AG10803 (cell line): Measurements from ENCODE around the gene EYA4.

Experiments used
- DNase-seq: peaks from one replicate; pipeline ENCODE4 v3.0.0; 2010; ENCODE audit warnings: low read depth
- H3K4me3 ChIP-seq: 2 replicates; pipeline ENCODE4 v1.5.1; 2011; ENCODE audit warnings: mild to moderate bottlenecking, low read length, control low read depth
- CTCF ChIP-seq: conservative IDR thresholded peaks from 2 replicates; pipeline ENCODE4 v1.5.1; 2011; ENCODE audit warnings: mild to moderate bottlenecking, low read length, control low read depth, inconsistent platforms

EYA4 gene

GRCh38 chr6:133399426-133399825 is 158.3 kb downstream of the EYA4 start:
- no peak for TF ChIP-seq CTCF
- H3K4me3 ChIP-seq, result no peak overlapping the region
- DNase-seq, result no peak

- DNase-seq, result no peak
- no peak for TF ChIP-seq CTCF
- no peak overlapping the region for H3K4me3 ChIP-seq
Observed at GRCh38 chr6:133404151-133404550, 163.0 kb downstream of the EYA4 start.

DNA sequence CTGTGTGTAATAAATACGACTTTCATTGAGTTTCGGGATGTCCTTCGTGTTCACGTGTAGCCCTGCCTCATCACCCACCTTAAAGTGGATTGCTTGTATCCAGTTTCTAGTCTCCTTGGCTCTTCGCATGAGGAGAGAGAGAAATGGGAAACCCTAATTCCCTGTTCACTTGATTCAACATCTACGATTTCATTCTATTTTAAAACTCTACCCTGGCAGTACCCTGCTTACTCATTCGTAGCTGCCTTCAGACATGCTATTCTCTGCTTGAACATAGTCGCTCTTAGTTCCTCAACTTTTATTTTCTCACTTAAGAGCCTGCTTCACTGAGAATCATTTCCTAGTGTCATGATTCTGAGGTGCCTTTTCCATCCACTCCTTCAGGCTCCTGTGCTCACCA is 163.6 kb downstream of the EYA4 start:
- H3K4me3 ChIP-seq, result no peak overlapping the region
- TF ChIP-seq CTCF, result no peak
- no peak for DNase-seq

- no peak for TF ChIP-seq CTCF
- H3K4me3 ChIP-seq, result no peak overlapping the region
- no peak for DNase-seq
Observed at GRCh38 chr6:133407320-133408100, 166.4 kb downstream of the EYA4 start.

GRCh38 chr6:133408132-133408531 is 167.0 kb downstream of the EYA4 start:
- no peak overlapping the region for H3K4me3 ChIP-seq
- TF ChIP-seq CTCF, result no peak
- DNase-seq, result no peak

DNA sequence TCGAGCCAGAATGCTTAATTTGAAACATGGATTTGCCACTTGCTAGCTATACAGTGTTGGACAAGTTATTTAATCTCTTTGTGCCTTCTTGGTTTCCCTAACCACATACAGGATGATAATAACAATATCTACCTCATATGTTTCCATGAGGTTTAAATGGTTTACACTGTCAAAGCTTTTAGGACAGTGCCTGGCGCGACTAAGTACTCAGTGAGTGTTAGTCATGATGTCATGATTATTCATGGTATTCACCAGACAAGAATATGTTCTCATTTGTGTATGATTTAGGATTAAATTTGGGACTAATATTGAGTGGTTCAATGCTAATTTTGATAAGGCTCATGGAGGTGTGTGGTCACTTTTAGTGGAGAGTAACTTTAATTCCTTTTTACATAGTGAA is 167.4 kb downstream of the EYA4 start:
- no peak for TF ChIP-seq CTCF
- no peak for DNase-seq
- H3K4me3 ChIP-seq, result no peak overlapping the region

DNA sequence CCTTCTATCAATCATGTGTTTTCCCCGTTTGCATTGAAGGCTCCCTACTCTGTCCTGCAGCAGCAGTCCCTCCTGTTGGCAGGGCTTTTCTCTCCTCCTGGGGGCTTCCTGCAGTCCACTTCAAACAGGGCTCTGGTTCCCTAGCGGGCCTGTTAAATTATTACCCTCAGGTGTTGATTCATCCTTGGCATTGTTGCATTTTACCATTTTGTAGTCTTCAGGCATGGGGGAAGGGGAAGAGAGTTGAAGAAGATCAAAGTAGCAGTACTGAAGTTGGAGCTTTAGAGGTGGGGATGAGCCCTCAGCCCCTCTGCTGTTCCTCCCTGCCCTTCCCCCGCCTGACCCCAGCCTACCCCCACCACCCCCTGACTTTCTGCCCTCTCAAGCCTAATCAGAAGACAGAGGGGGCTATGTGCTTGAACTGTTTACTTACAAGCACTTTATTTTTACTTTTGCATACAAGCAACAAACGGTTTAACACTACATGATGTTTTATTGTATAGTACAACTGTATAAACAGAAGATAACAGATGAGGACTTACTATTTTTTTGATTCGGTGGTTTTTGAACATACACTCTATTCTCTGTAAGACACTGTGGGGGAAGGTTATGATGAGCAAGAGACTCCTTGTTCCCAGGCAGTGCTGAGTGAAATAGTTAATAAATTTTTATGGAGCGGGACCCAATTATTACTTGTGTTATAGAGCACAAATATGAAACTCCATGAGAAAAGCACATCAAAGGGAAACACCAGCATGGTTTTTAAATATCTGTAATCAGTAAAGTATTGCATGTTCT is 169.7 kb downstream of the EYA4 start:
- no peak for TF ChIP-seq CTCF
- no peak overlapping the region for H3K4me3 ChIP-seq
- DNase-seq, result no peak
